Mononuclear cell (primary cell): ENCODE results near the gene AIF1L. TPM values are rescaled to one million over a fixed set of nuclear protein-coding genes. Genes with fewer than 3 reads are reported as not detected.
"Not testable (repeated sequence)": the region's sequence is repeated elsewhere in the genome, so short reads cannot be mapped to it uniquely, and the experiment has no call there.

ENCODE experiments used
- H3K27me3 ChIP-seq: 2 replicates; pipeline ENCODE4 v1.6.0; 2011; ENCODE audit warnings: low read length, control low read depth; ENCODE audit not compliant: insufficient read depth
- H3K4me1 ChIP-seq: 2 replicates; pipeline ENCODE4 v1.5.1; 2011; ENCODE audit warnings: mild to moderate bottlenecking, low read length, control low read depth; ENCODE audit not compliant: insufficient read depth
- H3K4me3 ChIP-seq: 2 replicates; pipeline ENCODE4 v1.5.1; 2011; ENCODE audit warnings: mild to moderate bottlenecking, low read length, moderate library complexity
- H3K9me3 ChIP-seq: 2 replicates; pipeline ENCODE4 v1.5.1; 2011; ENCODE audit warnings: low read depth, mild to moderate bottlenecking, control low read depth, low read length
- total RNA-seq: library from RNA; depleted of rRNA; stranded (reverse); fragments of >200 nt; gene quantifications from one replicate; pipeline ENCODE4 v1.2.3, GENCODE V29; 2012

AIF1L gene
- total RNA-seq, 1 donor: 0.10 TPM

DNA sequence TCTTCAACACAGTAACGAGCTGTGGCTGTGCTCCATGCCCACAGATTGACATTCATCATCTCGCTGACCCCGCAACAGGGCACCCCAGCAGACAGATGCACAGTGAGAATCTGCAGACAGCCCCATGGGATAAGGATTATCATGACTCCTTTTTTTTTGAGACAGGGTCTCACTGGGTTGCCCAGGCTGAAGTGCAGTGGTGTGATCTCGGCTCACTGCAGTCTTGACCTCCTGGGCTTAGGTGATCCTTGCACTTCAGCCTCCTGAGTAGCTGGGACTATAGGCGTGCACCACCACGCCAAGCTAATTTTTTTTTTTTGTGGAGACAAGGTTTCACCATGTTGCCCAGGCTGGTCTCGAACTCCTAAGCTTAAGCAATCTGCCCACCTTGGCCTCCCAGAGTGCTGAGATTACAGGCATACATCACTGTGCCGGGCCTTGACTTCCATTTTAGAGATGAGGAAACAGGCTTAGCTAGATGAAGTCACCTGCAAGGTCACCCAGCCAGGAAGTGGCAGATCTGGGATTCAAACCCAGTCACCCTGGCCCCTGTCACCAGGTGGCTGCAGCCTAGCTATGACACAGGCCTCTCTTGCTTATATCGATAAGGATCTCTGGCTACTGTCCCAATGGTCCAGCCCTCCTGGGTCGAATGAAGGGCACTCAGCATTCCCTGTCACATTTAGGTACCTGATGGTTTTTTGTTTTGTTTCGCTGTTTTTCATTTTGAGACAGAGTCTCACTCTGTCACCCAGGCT is 5.1 kb downstream of the AIF1L start:
- peaks cover 11% of the 10 kb centered on the region for H3K27me3 ChIP-seq
- H3K4me1 ChIP-seq: peaks cover 6% of the 10 kb centered on the region
- no peaks in the 10 kb centered on the region for H3K9me3 ChIP-seq
- no peak overlapping the region for H3K4me3 ChIP-seq

DNA sequence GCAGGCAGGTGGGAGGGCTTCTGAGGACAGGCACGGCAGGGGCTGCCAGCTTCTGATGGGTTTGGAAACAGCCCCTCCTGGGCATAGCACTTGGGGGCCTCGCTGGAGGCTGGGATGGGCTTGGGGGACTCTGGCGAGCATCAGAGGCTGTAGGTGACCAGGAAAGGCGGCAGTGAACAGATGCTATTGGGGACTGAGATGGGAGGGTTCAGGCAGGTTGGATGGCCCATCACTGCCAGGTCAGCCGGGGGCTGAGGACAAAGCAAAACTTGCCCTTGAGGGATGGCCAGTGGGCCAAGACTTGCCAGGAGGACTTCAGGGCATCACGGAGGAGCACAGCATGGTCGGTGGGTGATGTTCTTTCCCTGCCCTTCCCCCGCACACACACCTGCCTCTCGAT is 6.7 kb downstream of the AIF1L start:
- H3K4me3 ChIP-seq: no peak overlapping the region
- no peaks in the 10 kb centered on the region for H3K9me3 ChIP-seq
- no peaks in the 10 kb centered on the region for H3K27me3 ChIP-seq
- H3K4me1 ChIP-seq: no peaks in the 10 kb centered on the region

DNA sequence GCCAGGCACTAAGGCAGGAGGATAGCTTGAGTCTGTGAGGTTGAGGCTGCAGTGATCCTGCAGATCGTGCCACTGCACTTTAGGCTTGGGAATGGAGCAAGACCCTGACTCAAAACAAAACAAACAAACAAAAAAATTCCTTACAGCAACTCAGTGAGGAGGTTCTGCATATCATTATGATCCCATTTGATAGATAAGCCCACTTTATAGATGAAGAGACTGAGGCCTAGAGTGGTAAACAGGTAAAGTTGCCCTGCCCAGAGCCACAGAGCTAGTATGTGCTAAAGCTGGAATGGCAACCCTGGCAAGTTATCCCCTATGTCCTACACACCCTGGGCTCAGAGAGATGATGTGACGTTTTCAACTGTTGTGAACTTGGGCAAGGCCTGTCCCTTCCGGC is 7.2 kb downstream of the AIF1L start:
- H3K27me3 ChIP-seq: no peaks in the 10 kb centered on the region
- no peaks in the 10 kb centered on the region for H3K9me3 ChIP-seq

DNA sequence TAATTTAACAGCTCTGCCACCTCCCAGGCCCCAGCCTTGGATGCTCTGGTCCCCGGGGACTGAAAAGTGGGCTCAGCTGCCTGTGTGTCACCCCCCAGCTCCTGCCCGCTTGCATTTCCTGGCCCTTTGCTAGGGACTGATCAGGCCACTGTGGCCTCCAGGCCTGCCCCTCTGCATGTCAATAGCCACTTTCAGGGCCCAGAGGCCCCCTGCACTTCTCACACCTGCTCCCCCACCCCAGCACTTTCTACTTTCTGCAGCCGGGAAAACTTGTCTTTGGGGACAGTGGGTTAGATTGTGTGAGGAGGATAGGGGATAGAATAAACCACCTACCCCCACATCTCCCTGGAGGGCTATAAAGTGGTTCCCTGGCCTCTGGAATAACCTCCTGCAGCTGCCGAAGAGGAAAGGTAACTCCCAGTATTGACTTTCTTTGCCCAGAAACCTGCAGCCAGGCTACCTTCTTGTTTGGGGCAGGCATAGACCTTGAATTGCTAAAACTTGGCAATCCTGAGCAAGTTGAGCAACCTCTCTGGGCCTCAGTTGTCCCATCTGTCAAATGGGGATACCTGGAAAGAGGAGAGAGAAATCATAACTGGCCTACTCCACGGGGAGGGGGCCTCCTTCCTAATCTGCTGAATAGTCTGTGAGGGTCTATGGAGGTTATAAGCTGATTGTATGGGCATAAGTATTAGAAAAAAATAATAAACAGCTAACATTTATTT is 7.8 kb downstream of the AIF1L start:
- H3K4me3 ChIP-seq: no peak overlapping the region
- H3K4me1 ChIP-seq: no peaks in the 10 kb centered on the region
- H3K27me3 ChIP-seq: no peaks in the 10 kb centered on the region
- no peaks in the 10 kb centered on the region for H3K9me3 ChIP-seq

More for the DNA sequence above, 7.2 kb downstream of the AIF1L start:
- Histone ChIP-seq H3K4me1 (no peaks in the 10 kb centered on the region), H3K4me3 (no peak overlapping the region)

DNA sequence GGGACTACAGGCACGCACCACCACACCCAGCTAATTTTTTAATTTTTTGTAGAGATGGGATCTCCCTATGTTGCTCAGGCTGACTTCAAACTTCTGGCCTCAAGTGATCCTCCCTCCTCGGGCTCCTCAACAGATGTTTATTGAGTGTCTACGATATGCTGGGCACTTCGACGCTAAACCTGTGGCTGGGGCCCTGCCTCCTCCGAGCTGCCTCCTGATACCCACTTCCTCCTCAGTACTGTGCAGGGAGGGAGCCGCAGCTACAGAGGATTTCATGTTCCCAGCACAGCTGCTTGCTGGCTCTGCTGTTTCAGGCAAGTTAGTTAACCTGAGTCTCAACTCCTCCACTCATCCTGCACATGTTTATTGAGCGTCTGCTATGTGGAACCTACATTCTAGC is 9.6 kb downstream of the AIF1L start:
- Histone ChIP-seq H3K9me3 (no peaks in the 10 kb centered on the region), H3K27me3 (no peaks in the 10 kb centered on the region), H3K4me1 (no peaks in the 10 kb centered on the region)

DNA sequence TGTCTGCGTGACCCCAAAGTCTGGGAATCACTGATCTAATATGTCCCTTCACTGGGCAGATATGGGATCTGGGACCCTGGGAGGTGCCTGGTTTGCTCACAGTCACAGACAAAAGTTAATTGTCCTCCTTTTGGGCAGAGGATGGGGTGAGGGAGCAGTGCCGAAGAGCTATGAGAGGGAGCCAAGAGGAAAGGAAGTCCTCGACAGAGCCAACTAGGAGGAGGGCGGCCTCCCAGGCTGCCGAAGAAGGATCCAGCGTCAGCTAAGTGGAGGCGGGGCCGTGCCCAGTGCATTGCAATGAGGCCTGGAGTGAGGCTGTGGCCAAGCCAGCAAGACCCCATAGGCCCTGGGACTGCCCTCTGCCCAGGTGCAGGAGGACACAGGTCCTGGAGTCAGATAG is 11.4 kb downstream of the AIF1L start:
- no peaks in the 10 kb centered on the region for H3K4me1 ChIP-seq
- no peaks in the 10 kb centered on the region for H3K27me3 ChIP-seq
- H3K9me3 ChIP-seq: no peaks in the 10 kb centered on the region
- no peak overlapping the region for H3K4me3 ChIP-seq

More for the DNA sequence above, 9.6 kb downstream of the AIF1L start:
- no peak overlapping the region for H3K4me3 ChIP-seq

DNA sequence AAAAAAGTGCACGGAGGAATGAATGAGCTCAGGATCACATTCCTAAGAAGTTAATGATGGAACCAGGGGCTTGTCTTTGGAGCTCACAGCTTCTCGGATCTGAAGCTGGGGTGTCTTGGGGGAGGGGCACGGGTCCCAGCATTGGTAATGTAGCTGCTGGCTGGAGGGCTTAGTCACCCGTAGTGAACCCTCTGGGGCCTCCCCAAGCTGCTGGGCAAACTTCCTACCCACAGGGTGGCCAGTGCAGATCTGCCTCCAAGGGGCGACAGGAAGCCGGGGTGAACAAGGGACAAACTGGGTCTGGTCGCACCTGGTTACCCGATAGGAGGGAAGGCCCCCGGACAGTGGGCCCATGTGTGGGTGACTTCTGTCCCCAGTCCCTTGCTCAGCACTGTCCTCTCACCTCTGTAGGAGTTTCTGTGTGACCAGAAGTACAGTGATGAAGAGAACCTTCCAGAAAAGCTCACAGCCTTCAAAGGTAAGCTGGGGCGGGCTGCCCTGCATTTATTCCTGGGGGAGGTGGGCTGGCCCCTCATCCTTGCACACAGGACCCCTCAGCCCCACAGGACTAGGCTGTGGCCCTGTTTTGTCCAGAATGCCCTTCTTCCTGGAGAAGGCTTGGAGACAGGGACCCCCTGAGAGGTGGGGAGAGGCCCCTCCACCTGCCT is 15.0 kb downstream of the AIF1L start:
- Histone ChIP-seq H3K4me3 (no peak overlapping the region), H3K9me3 (no peaks in the 10 kb centered on the region), H3K27me3 (no peaks in the 10 kb centered on the region), H3K4me1 (no peaks in the 10 kb centered on the region)

DNA sequence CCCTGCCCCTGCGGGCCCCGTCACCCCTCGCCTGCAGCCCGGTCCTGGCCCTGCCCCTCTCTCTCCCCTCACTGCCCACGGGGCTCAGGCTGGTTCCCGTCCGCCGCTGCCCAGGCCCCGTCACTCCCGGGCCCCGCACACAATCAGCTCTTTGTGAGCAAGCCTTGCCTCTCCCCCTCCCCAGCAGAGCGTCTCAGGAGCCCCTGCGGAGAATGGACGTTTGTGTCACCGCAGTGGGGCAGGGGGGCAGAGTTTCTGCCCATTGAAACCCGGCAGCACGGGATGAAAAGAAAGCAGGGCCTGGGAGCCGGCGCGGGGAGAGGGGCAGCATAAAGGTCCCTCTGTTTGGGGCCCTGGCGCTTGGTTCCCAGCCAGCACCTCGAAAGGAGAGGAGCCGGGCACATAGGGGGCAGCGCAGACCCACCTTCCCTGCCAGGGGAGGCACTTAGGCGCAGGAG is 15.6 kb downstream of the AIF1L start:
- Histone ChIP-seq H3K9me3 (no peaks in the 10 kb centered on the region), H3K4me3 (no peak overlapping the region), H3K27me3 (no peaks in the 10 kb centered on the region), H3K4me1 (no peaks in the 10 kb centered on the region)

DNA sequence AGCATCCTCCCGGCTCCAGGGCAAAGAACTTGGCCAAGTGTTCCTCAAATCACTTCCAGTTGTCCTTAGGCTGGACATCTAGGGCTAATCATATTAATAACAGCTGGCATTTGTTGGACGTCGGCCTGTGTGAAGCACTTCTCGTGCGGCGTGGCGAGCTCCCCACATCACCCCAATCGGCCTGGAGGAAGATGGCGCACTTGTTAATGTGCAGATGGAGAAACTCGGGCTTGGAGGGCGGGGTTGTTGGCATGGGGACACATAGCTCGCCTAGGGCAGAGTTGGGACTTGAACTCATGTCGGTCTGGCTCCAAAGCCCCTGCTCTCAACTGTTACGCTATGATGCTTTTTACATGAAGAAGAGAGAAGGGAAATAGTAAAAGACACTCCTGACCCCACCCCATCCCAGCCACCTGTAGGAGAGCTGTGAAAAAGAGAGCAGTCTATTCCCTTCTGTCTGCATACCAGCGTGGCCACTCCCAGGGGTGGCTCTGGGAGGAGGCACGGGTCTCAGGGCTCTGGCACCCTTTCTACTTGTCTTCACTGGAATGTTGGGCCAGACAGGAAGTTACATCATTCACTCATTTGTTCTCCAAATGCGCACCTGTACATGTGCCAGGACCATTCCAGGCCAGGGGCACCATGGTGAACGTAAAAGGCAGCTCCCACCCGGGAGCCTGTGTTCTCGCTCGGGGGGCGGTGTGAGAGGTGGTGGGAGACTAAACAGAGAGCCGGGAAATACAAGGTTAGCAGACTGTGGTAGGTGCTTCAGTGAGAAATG is 16.2 kb downstream of the AIF1L start:
- no peaks in the 10 kb centered on the region for H3K27me3 ChIP-seq
- H3K4me3 ChIP-seq: no peak overlapping the region
- no peaks in the 10 kb centered on the region for H3K9me3 ChIP-seq
- no peaks in the 10 kb centered on the region for H3K4me1 ChIP-seq

DNA sequence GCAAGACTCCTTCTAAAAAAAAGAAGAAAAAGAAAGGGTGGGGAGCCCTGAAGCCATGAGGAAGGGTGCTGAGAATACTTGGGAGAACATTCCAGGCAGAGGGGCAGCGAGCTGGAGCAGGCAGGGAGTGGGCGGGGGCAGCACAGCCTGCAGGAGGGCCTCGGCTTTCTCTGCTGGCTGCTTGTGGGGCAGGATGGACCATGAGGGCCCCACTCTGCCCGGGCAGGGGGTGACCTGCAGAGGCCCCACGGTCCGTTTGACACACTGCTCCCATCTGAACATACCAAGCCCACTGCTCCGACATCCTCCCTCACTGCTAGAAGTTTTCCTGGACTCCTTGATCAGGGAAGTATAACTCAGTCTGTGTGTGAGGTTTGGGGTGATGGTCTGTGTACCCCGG is 17.3 kb downstream of the AIF1L start:
- no peak overlapping the region for H3K4me3 ChIP-seq
- no peaks in the 10 kb centered on the region for H3K27me3 ChIP-seq
- H3K9me3 ChIP-seq: no peaks in the 10 kb centered on the region
- no peaks in the 10 kb centered on the region for H3K4me1 ChIP-seq

DNA sequence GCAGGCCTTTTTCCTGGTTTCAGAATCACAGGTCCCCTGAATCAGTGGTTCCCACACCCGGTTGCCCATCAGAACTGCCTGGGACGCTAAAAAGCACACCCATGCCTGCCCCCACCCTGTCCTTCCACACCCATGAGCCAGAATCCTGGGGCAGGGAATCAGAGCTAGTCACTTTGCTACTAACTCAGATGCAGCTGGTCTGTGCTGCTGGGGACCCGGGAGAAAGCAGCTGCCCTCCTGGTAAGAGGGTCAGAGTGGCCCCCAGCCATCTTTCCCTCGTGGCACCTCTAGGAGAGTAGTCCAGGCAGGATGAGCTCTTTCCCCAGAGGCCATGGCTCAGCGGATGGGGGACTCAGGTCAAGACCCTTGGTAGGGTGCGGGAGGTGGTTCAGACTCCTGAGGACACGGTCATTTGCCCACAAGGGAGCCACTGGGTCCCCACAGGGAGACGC is 17.8 kb downstream of the AIF1L start:
- no peaks in the 10 kb centered on the region for H3K27me3 ChIP-seq
- no peaks in the 10 kb centered on the region for H3K9me3 ChIP-seq
- H3K4me3 ChIP-seq: no peak overlapping the region
- no peaks in the 10 kb centered on the region for H3K4me1 ChIP-seq

DNA sequence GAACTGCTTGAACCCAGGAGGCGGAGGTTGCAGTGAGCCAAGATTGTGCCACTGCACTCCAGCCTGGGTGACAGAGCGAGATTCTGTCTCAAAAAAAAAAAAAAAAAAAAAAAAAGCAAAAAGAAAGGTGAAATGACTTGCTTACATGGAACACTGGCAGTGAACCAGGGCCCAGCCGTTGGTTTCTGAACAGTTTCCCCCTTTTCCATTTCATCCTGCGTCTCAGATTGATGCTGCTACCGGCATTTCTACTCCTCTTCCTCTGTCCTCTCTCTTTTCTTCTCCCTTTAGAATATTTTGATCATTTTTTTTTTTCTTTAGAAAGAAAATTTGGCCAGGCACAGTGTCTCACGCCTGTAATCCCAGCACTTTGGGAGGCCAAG is 19.0 kb downstream of the AIF1L start:
- not testable (repeated sequence) for H3K4me1 ChIP-seq, H3K9me3 ChIP-seq, H3K27me3 ChIP-seq, H3K4me3 ChIP-seq

DNA sequence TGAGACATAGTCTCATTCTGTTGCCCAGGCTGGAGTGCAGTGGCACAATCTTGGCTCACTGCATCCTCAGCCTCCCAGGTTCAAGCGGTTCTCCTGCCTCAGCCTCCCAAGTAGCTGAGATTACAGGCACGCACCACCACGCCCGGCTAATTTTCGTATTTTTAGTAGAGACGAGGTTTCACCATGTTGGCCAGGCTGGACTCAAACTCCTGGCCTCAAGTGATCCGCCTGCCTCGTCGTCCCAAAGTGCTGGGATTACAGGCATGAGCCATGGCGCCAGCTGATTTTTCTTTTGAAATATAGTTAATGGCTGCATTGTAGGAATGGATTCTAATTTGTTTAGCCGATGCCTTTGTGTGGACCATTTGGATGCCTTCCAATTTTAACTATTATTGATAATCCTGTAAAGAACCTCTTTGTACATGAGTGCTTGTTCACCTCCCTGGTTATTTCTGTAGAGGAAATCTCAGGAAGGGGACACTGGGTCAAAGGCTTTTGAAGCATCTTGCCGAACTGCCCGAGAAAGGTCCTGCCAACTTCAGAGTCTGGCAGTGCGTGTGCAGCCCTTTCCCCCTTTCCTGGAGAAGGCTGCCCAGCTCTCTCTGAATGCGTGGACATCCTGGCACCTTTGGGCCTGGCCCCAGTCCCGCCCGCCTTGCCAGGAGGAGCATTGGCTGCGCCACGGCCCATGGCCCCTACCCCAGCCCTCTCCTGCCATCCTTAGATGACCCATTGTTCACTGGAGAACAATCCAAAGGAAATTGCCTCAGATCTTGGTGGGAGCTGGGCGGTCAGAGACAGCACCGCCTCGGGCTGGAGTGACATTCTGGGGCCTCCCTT is 20.2 kb downstream of the AIF1L start:
- Histone ChIP-seq H3K9me3 (no peaks in the 10 kb centered on the region), H3K4me1 (no peaks in the 10 kb centered on the region), H3K27me3 (no peaks in the 10 kb centered on the region), H3K4me3 (no peak overlapping the region)

DNA sequence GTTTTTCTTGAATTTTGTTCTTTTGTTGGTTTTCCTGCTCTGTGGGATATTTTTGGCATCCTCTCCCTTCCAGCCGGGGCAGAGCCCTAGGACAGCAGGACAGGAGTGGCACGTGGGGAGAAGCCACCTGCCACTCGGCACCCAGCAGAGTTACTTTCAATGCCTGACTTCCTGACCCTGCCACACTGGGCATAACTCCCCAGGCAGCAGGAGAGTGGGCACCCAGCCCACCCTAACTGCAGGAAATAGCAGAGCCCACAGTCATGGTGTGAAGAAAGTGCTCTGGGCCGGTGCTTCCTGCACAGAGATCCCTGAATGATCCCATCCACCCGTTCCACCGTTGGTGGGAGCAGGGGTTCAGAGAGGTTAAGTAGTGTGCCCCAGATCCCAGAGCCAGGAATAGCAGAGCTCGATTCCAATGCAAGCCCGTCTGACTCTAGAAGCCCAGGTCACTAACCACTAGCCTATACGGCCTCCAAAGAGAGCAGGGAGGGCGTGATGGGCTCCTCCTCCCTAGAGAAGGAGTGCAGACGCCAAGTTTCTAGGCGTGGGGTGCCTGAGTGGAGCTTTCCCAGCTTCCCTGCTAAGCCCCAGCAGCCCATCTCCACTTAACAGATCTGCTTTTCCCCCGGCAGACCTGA is 20.9 kb downstream of the AIF1L start:
- H3K27me3 ChIP-seq: no peaks in the 10 kb centered on the region
- H3K9me3 ChIP-seq: no peaks in the 10 kb centered on the region
- H3K4me1 ChIP-seq: no peaks in the 10 kb centered on the region
- no peak overlapping the region for H3K4me3 ChIP-seq
